ENCODE results near the gene OPA1. TPM values are rescaled to one million over a fixed set of nuclear protein-coding genes. Genes with fewer than 3 reads are reported as not detected.

OPA1 gene
- total RNA-seq, 3 donors from 2014 or later: 39.0 to 58.2 (median 57.4) TPM

GRCh38 chr3:193614430-193614829, 21.4 kb downstream of the OPA1 start:
- TF ChIP-seq POLR2AphosphoS5 (IDR thresholded peaks at IDR 0.05) (no peak), CTCF (IDR thresholded peaks at IDR 0.05) (no peak), POLR2A (IDR thresholded peaks at IDR 0.05) (no peak)
- peaks cover 6% of the 10 kb centered on the region for H3K36me3 ChIP-seq
- intact Hi-C loops (cut with DNase I; ENCODE audit: low total_unique reads): no loop called here

GRCh38 chr3:193617628-193618027, 24.6 kb downstream of the OPA1 start:
- Histone ChIP-seq H3K4me1 (no peaks in the 10 kb centered on the region), H3K27ac (no peak overlapping the region), H3K36me3 (peaks cover 6% of the 10 kb centered on the region), H3K9me3 (peaks cover 0 to 6% of the 10 kb centered on the region in 2 donors), H3K4me3 (no peak overlapping the region), H3K27me3 (no peaks in the 10 kb centered on the region)
- TF ChIP-seq POLR2A (IDR thresholded peaks at IDR 0.05) (no peak), POLR2AphosphoS5 (IDR thresholded peaks at IDR 0.05) (no peak), CTCF (IDR thresholded peaks at IDR 0.05) (no peak)
- no peak for DNase-seq (ENCODE audit: low spot score in 2 of 2)
- intact Hi-C loops (cut with DNase I; ENCODE audit: low total_unique reads): no loop called here

More at GRCh38 chr3:193614430-193614829, 21.4 kb downstream of the OPA1 start:
- Histone ChIP-seq H3K4me1 (no peaks in the 10 kb centered on the region), H3K27ac (no peak overlapping the region), H3K9me3 (peaks cover 0 to 7% of the 10 kb centered on the region in 2 donors), H3K27me3 (no peaks in the 10 kb centered on the region), H3K4me3 (no peak overlapping the region)
- no peak for DNase-seq (ENCODE audit: low spot score in 2 of 2)

GRCh38 chr3:193620057-193620456, 27.0 kb downstream of the OPA1 start:
- DNase-seq (ENCODE audit: low spot score in 2 of 2): no peak
- TF ChIP-seq POLR2AphosphoS5 (IDR thresholded peaks at IDR 0.05) (no peak), CTCF (IDR thresholded peaks at IDR 0.05) (no peak), POLR2A (IDR thresholded peaks at IDR 0.05) (no peak)
- Histone ChIP-seq H3K9me3 (no peaks in the 10 kb centered on the region), H3K27ac (no peak overlapping the region), H3K4me1 (no peaks in the 10 kb centered on the region), H3K36me3 (peaks cover 6% of the 10 kb centered on the region), H3K27me3 (no peaks in the 10 kb centered on the region), H3K4me3 (no peak overlapping the region)
- intact Hi-C loops (cut with DNase I; ENCODE audit: low total_unique reads): no loop called here

GRCh38 chr3:193620650-193621049, 27.6 kb downstream of the OPA1 start:
- no peak for TF ChIP-seq CTCF (IDR thresholded peaks at IDR 0.05)
- no peak for TF ChIP-seq POLR2A (IDR thresholded peaks at IDR 0.05)
- no peak for TF ChIP-seq POLR2AphosphoS5 (IDR thresholded peaks at IDR 0.05)
- Histone ChIP-seq H3K9me3 (no peaks in the 10 kb centered on the region), H3K36me3 (peaks cover 6% of the 10 kb centered on the region), H3K4me1 (no peaks in the 10 kb centered on the region), H3K27ac (no peak overlapping the region), H3K4me3 (no peak overlapping the region), H3K27me3 (no peaks in the 10 kb centered on the region)
- DNase-seq (ENCODE audit: low spot score in 2 of 2): no peak
- intact Hi-C loops (cut with DNase I; ENCODE audit: low total_unique reads): no loop called here

- Histone ChIP-seq H3K4me3 (no peak overlapping the region), H3K36me3 (peaks cover 6% of the 10 kb centered on the region), H3K9me3 (no peaks in the 10 kb centered on the region), H3K27ac (no peak overlapping the region), H3K27me3 (no peaks in the 10 kb centered on the region), H3K4me1 (no peaks in the 10 kb centered on the region)
- no peak for DNase-seq (ENCODE audit: low spot score in 2 of 2)
- intact Hi-C loops (cut with DNase I; ENCODE audit: low total_unique reads): no loop called here
- TF ChIP-seq CTCF (IDR thresholded peaks at IDR 0.05): no peak
- TF ChIP-seq POLR2A (IDR thresholded peaks at IDR 0.05): no peak
- no peak for TF ChIP-seq POLR2AphosphoS5 (IDR thresholded peaks at IDR 0.05)
These were observed 28.1 kb downstream of the OPA1 start for GRCh38 chr3:193621127-193621526.

All from breast epithelium (tissue), 4 donors.